ENCODE results near the gene TMEM220.

Gene TMEM220

GRCh38 chr17:10729334-10730193 is at the start of gene TMEM220:
Gene TMEM220 (minus strand): TSS chr17:10730023. CDS start chr17:10729851, 172 bp downstream.
- peak; percentile 4 for DNase-seq (ENCODE audit: low read depth)

- no peak for DNase-seq (ENCODE audit: low read depth)
Measured at GRCh38 chr17:10779609-10780008, 49.8 kb upstream of the TMEM220 start.

GRCh38 chr17:10777890-10778289 is 48.1 kb upstream of the TMEM220 start:
- DNase-seq (ENCODE audit: low read depth), result no peak

GRCh38 chr17:10777131-10777807 is 47.4 kb upstream of the TMEM220 start:
- DNase-seq (ENCODE audit: low read depth), result no peak

- DNase-seq (ENCODE audit: low read depth), result no peak
Measured at GRCh38 chr17:10776381-10776780, 46.6 kb upstream of the TMEM220 start.

- DNase-seq (ENCODE audit: low read depth), result no peak
Measured at GRCh38 chr17:10775740-10776356, 46.0 kb upstream of the TMEM220 start.

GRCh38 chr17:10775058-10775457 is 45.2 kb upstream of the TMEM220 start:
- no peak for DNase-seq (ENCODE audit: low read depth)

- no peak for DNase-seq (ENCODE audit: low read depth)
Measured at GRCh38 chr17:10773391-10773790, 43.6 kb upstream of the TMEM220 start.

- no peak for DNase-seq (ENCODE audit: low read depth)
Measured at GRCh38 chr17:10772425-10773380, 42.9 kb upstream of the TMEM220 start.

- DNase-seq (ENCODE audit: low read depth), result no peak
Measured at GRCh38 chr17:10771148-10771547, 41.3 kb upstream of the TMEM220 start.

GRCh38 chr17:10769840-10770239 is 40.0 kb upstream of the TMEM220 start:
- DNase-seq (ENCODE audit: low read depth), result no peak

GRCh38 chr17:10768750-10769251 is 39.0 kb upstream of the TMEM220 start:
- no peak for DNase-seq (ENCODE audit: low read depth)

GRCh38 chr17:10767232-10767631 is 37.4 kb upstream of the TMEM220 start:
- no peak for DNase-seq (ENCODE audit: low read depth)

GRCh38 chr17:10762037-10762436 is 32.2 kb upstream of the TMEM220 start:
- DNase-seq (ENCODE audit: low read depth), result no peak

- DNase-seq (ENCODE audit: low read depth), result no peak
Measured at GRCh38 chr17:10761281-10761680, 31.5 kb upstream of the TMEM220 start.

GRCh38 chr17:10758062-10758461 is 28.2 kb upstream of the TMEM220 start:
- no peak for DNase-seq (ENCODE audit: low read depth)

GRCh38 chr17:10757647-10758046 is 27.8 kb upstream of the TMEM220 start:
- DNase-seq (ENCODE audit: low read depth), result no peak

GRCh38 chr17:10757067-10757466 is 27.2 kb upstream of the TMEM220 start:
- no peak for DNase-seq (ENCODE audit: low read depth)

GRCh38 chr17:10756619-10757018 is 26.8 kb upstream of the TMEM220 start:
- no peak for DNase-seq (ENCODE audit: low read depth)

GRCh38 chr17:10756185-10756584 is 26.4 kb upstream of the TMEM220 start:
- no peak for DNase-seq (ENCODE audit: low read depth)

GRCh38 chr17:10755592-10756127 is 25.8 kb upstream of the TMEM220 start:
- no peak for DNase-seq (ENCODE audit: low read depth)

All from stimulated activated CD8-positive, alpha-beta memory T cell treated with anti-CD3 and anti-CD28 coated beads, Interleukin-15, amount 100 ng/mL, for 1 hour (primary cell).